ENCODE results near the gene STIM1. TPM values are rescaled to one million over a fixed set of nuclear protein-coding genes. Genes with fewer than 3 reads are reported as not detected.

STIM1 gene
- total RNA-seq, 1 experiment from 2014 or later = 18.0 TPM

DNA sequence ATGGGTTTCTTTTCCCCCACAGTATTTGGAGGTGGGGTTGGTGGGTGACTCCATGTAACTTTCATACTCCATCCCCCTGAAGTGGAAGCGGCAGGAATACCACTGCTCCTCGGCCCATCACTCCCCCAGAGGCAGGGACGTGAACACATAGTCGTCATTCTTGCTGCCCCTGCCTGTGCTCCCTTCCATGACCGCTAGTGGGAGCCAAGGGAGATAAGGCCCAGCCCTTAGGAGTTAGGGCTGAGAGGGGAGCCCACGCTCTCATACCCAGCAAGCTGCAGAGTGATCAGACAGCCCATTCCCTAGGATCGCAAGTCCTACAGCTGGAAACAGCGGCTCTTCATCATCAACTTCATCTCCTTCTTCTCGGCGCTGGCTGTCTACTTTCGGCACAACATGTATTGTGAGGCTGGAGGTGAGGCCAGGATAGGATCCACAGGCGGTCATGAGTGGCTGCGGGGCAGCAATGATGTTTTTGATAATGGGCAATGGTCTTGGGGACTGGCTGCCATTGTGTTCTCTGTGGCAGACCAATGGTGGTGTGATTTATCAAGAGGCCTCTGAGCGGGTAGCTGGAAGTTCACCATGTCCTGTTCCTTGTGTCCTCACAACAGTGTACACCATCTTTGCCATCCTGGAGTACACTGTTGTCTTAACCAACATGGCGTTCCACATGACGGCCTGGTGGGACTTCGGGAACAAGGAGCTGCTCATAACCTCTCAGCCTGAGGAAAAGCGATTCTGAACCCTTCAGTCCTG, 30.6 kb upstream of the STIM1 start (continued):
- TF ChIP-seq FOXP4 (CRISPR knock-in tag; IDR thresholded peaks at IDR 0.05) (no peak), MYBL2 (CRISPR knock-in tag; IDR thresholded peaks at IDR 0.05) (no peak), EMX1 (CRISPR knock-in tag; IDR thresholded peaks at IDR 0.05) (peak; percentile 31; the same call in 1 of the 2 replicates), FOXK1 (CRISPR knock-in tag; IDR thresholded peaks at IDR 0.05) (no peak), ZNF416 (CRISPR knock-in tag; IDR thresholded peaks at IDR 0.05) (no peak), ATF6 (CRISPR knock-in tag; IDR thresholded peaks at IDR 0.05) (no peak), CTCF (IDR thresholded peaks at IDR 0.05) (peak; percentile 87), JAZF1 (CRISPR knock-in tag; IDR thresholded peaks at IDR 0.05) (no peak), HMGA2 (CRISPR knock-in tag; IDR thresholded peaks at IDR 0.05) (no peak)

GRCh38 chr11:3825473-3826154, 29.9 kb upstream of the STIM1 start:
- Mint-ChIP-seq H3K4me1 (peaks cover 41% of the 10 kb centered on the region), H3K36me3 (peaks cover 35% of the 10 kb centered on the region), H3K9me3 (no peaks in the 10 kb centered on the region), H3K4me3 (no peak overlapping the region), H3K27ac (no peak overlapping the region), H3K27me3 (ENCODE audit: low read depth) (no peaks in the 10 kb centered on the region)
- ChIA-PET CTCF (interaction anchor here (0.6 to 3.3 kb wide), 18 partner anchors 8 to 247 kb away, joined by 3 to 71 read pairs (median 4); partner anchors contain the start of genes PGAP2, RHOG and STIM1), POLR2A (interaction anchor here (0.5 to 1.0 kb wide), 2 partner anchors 15 to 668 kb away, joined by 3 to 4 read pairs; no protein-coding TSS in a partner anchor)
- DNase-seq (ENCODE audit: low spot score) = no peak
- ATAC-seq = no peak
- TF ChIP-seq, protein P1, sequence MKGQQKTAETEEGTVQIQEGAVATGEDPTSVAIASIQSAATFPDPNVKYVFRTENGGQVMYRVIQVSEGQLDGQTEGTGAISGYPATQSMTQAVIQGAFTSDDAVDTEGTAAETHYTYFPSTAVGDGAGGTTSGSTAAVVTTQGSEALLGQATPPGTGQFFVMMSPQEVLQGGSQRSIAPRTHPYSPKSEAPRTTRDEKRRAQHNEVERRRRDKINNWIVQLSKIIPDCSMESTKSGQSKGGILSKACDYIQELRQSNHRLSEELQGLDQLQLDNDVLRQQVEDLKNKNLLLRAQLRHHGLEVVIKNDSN (CRISPR knock-in tag; IDR thresholded peaks at IDR 0.05) = no peak
- TF ChIP-seq ATF6 (CRISPR knock-in tag; IDR thresholded peaks at IDR 0.05) = no peak
- no peak for TF ChIP-seq FOXJ3 (CRISPR knock-in tag; IDR thresholded peaks at IDR 0.05; ENCODE audit: borderline replicate concordance)
- TF ChIP-seq, protein P2, sequence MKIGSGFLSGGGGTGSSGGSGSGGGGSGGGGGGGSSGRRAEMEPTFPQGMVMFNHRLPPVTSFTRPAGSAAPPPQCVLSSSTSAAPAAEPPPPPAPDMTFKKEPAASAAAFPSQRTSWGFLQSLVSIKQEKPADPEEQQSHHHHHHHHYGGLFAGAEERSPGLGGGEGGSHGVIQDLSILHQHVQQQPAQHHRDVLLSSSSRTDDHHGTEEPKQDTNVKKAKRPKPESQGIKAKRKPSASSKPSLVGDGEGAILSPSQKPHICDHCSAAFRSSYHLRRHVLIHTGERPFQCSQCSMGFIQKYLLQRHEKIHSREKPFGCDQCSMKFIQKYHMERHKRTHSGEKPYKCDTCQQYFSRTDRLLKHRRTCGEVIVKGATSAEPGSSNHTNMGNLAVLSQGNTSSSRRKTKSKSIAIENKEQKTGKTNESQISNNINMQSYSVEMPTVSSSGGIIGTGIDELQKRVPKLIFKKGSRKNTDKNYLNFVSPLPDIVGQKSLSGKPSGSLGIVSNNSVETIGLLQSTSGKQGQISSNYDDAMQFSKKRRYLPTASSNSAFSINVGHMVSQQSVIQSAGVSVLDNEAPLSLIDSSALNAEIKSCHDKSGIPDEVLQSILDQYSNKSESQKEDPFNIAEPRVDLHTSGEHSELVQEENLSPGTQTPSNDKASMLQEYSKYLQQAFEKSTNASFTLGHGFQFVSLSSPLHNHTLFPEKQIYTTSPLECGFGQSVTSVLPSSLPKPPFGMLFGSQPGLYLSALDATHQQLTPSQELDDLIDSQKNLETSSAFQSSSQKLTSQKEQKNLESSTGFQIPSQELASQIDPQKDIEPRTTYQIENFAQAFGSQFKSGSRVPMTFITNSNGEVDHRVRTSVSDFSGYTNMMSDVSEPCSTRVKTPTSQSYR (CRISPR knock-in tag; IDR thresholded peaks at IDR 0.05) = no peak
- TF ChIP-seq, protein P3, sequence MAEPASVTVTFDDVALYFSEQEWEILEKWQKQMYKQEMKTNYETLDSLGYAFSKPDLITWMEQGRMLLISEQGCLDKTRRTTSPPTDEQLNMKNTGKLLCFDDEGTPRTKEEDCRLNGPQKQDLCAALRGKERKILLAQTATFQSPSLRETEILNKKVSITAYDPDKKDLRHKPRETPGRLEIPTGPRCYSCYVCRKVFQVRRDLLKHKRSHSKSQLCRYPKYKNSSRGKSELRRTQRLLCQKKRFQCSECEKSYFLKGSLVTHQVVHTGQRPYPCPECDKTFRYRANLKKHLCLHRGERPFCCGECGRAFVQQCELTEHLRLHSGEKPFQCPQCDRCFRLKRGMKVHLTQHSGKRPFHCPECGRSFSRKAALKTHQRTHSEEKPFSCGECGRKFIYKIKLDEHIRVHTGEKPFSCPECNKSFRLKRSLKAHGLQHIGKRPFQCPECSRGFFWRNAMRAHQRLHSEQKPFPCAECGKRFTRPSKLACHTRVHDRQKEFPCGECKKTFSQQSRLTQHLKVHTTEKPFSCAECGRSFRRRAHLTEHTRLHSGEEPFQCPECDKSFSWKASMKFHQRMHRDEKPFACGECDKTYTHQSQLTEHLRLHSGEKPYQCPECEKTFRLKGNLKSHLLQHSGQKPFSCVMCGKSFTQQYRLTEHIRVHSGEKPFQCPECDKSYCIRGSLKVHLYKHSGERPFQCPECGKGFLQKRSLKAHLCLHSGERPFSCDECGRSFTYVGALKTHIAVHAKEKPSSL (CRISPR knock-in tag; conservative IDR thresholded peaks at IDR 0.05) = no peak
- no peak for TF ChIP-seq FOXK1 (CRISPR knock-in tag; IDR thresholded peaks at IDR 0.05)
- TF ChIP-seq MAX (CRISPR knock-in tag; IDR thresholded peaks at IDR 0.05) = no peak
- no peak for TF ChIP-seq KAT7 (CRISPR knock-in tag; IDR thresholded peaks at IDR 0.05; ENCODE audit: borderline replicate concordance)
- no peak for TF ChIP-seq CREB1 (CRISPR knock-in tag; IDR thresholded peaks at IDR 0.05)
- TF ChIP-seq PREB (CRISPR knock-in tag; IDR thresholded peaks at IDR 0.05; ENCODE audit: borderline replicate concordance) = no peak
- TF ChIP-seq JUN (CRISPR knock-in tag; IDR thresholded peaks at IDR 0.05) = no peak

Measured in WTC11 (cell line).